Measurements from ENCODE around the gene PRDM12.

Gene PRDM12

GRCh38 chr9:130630506-130631330, 33.7 kb upstream of the PRDM12 start:
- H3K4me2 ChIP-seq = no peak overlapping the region
- no peaks in the 10 kb centered on the region for H3K9me3 ChIP-seq
- peaks cover 99% of the 10 kb centered on the region for H3K36me3 ChIP-seq
- TF ChIP-seq Cebpa-rat (IDR thresholded peaks at IDR 0.05) = no peak
- peaks cover 36% of the 10 kb centered on the region for H4K20me1 ChIP-seq
- H3K9ac ChIP-seq = no peak overlapping the region
- H3K4me3 ChIP-seq = no peak overlapping the region
- H3K27ac ChIP-seq = no peak overlapping the region
- no peaks in the 10 kb centered on the region for H3K4me1 ChIP-seq
- H3K27me3 ChIP-seq = no peaks in the 10 kb centered on the region

DNA sequence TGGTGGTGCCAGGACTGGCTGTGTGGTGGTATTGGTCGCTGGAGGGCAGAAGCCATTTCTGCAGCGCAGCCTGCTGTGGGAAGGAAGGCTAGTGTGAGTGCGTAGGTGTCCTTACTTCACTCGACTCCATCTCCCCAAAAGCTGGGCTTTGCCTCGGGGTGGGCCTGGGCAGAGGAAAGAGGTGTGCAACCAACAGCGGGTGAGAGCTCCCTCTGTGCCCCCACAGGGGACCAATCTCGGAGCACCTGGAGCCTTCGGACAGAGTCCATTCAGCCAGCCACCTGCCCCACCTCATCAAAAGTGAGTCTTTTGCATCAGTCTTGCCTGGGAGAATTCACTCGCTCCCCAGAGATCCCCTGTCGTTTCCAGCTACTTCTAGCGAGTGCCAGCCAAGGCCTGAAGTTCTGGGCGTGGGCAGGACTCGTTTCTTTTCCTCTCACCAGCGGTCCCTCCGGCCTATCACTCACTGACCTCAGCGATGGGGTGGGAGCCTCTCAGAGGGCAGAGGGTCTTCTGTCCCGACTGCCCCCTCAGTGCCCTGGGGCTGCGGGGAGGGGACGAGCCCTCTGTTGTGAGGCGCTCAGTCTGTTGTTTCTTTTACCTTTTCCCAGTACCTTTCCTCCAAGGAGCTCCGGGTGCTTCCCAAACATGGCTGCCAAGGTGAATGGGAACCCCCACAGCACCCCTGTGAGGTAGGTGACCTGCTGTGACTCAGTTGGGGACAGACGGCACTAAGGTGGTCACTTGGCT, 32.9 kb upstream of the PRDM12 start:
- Histone ChIP-seq H3K4me3 (no peak overlapping the region), H3K27ac (no peak overlapping the region), H3K9ac (no peak overlapping the region), H3K36me3 (peaks cover 99% of the 10 kb centered on the region), H3K4me2 (no peak overlapping the region), H3K27me3 (no peaks in the 10 kb centered on the region), H3K9me3 (no peaks in the 10 kb centered on the region), H3K4me1 (no peaks in the 10 kb centered on the region), H4K20me1 (peaks cover 33% of the 10 kb centered on the region)
- TF ChIP-seq Cebpa-rat (IDR thresholded peaks at IDR 0.05) = no peak

GRCh38 chr9:130632081-130632710, 32.2 kb upstream of the PRDM12 start:
- Histone ChIP-seq H3K4me1 (no peaks in the 10 kb centered on the region), H4K20me1 (peaks cover 34% of the 10 kb centered on the region), H3K9me3 (no peaks in the 10 kb centered on the region), H3K4me2 (no peak overlapping the region), H3K9ac (no peak overlapping the region), H3K27ac (no peak overlapping the region; the same call in 1 of the 2 replicates), H3K27me3 (no peaks in the 10 kb centered on the region), H3K36me3 (peaks cover 96% of the 10 kb centered on the region), H3K4me3 (no peak overlapping the region)
- no peak for TF ChIP-seq Cebpa-rat (IDR thresholded peaks at IDR 0.05)

DNA sequence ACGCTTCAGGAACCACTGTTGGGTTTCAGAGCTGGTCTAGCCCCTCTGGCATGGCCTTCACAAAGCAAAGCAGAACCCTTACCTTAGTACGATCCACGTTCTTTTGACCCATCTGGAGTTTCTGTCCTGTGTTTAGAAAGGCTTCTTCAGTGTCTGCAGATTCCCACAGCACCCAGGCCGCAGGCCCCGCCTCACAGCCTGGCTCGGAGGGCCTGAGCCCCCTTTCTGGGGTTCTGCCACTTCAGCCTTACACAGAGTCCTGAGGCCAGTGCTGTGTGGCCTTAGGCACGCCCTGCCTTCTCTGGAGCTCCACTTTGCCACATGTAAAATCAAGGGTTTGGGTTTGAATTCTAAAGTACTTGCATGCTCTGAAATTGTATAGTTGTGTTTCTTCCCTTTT, 31.6 kb upstream of the PRDM12 start:
- H4K20me1 ChIP-seq = peaks cover 34% of the 10 kb centered on the region
- no peak overlapping the region for H3K27ac ChIP-seq
- H3K9ac ChIP-seq = no peak overlapping the region
- H3K27me3 ChIP-seq = no peaks in the 10 kb centered on the region
- no peak overlapping the region for H3K4me3 ChIP-seq
- H3K9me3 ChIP-seq = no peaks in the 10 kb centered on the region
- TF ChIP-seq Cebpa-rat (IDR thresholded peaks at IDR 0.05) = no peak
- H3K4me2 ChIP-seq = no peak overlapping the region
- no peaks in the 10 kb centered on the region for H3K4me1 ChIP-seq
- peaks cover 90% of the 10 kb centered on the region for H3K36me3 ChIP-seq

DNA sequence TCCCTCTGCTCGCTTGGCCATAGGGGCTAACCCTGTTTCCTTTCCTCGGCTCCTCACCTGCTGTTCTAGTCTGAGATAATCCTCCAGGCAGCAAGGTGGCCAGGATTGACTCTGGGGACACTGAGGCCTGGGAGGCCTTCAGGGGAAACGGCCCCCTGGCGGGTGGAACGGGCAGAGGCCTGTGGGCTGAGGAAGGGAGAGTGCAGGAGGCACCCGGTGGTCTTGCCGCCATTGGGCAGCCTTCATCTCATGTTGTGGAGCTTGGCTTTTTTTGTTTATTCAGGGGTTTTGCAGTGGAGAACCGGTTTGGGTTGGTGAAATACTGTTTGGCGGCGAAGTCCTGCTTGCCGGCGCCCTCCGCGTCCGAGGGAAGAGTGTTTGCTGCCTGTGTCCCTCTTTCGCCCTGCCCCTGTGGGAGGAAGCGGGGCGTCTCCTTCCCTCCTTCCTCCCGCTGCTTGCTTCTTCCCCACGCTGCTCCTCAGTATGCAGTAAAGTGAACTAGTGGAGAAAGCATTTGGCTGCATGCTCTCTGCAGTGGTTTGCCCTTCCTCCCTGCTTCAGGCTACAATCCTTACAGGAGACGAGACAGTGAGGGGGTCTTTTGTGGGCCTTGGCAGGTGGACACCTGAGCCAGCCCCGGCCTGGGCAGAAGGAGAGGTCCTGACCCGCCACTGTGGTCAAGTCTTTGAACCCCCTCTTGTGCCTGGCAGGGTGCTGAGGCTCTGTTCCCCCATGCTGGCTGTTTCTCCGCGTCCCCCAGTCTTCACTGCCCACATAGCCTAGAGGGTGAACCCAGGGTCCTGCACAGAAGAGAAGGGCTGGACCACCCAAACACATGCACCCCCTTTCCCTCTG, 30.8 kb upstream of the PRDM12 start:
- no peaks in the 10 kb centered on the region for H3K9me3 ChIP-seq
- peaks cover 89% of the 10 kb centered on the region for H3K36me3 ChIP-seq
- no peaks in the 10 kb centered on the region for H3K27me3 ChIP-seq
- TF ChIP-seq Cebpa-rat (IDR thresholded peaks at IDR 0.05) = no peak
- H3K4me2 ChIP-seq = no peak overlapping the region
- no peak overlapping the region for H3K4me3 ChIP-seq
- H3K27ac ChIP-seq = no peak overlapping the region
- H3K4me1 ChIP-seq = no peaks in the 10 kb centered on the region
- H3K9ac ChIP-seq = no peak overlapping the region
- peaks cover 34% of the 10 kb centered on the region for H4K20me1 ChIP-seq

DNA sequence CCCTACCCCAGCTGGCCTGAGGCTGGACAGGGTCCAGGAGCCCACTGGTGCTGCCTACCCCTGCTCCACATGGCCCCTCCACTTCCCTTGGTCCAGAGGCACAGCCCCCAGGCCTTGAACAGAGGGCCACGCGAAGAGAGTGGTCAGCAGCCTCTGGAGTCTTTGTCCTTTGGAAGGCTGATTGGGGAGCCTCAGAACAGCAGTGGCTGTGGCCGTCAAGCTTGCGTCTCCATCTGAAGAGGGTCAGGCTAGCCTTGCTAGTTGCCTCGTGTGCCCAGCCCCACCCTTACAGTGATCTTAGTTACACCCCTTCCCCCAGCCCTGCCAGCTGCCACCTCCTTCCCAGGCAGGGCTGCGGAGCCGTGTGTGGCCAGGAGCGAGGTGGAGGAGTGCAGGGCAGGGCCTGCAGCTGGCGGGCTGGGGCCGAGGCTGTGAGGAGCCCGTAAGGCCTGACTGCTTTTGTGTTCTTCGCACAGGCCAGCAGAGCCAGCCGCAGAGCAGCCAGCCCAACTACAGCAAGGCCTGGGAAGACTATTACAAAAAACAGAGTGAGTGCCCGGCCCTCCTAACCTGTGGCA, 30.1 kb upstream of the PRDM12 start:
- Histone ChIP-seq H3K4me2 (no peak overlapping the region), H4K20me1 (peaks cover 34% of the 10 kb centered on the region), H3K9ac (no peak overlapping the region), H3K9me3 (no peaks in the 10 kb centered on the region), H3K27me3 (no peaks in the 10 kb centered on the region), H3K27ac (no peak overlapping the region), H3K4me1 (no peaks in the 10 kb centered on the region), H3K4me3 (no peak overlapping the region), H3K36me3 (peaks cover 89% of the 10 kb centered on the region)
- no peak for TF ChIP-seq Cebpa-rat (IDR thresholded peaks at IDR 0.05)

- Histone ChIP-seq H3K9me3 (no peaks in the 10 kb centered on the region), H3K36me3 (peaks cover 84% of the 10 kb centered on the region), H3K27me3 (no peaks in the 10 kb centered on the region), H3K9ac (no peak overlapping the region), H3K27ac (no peak overlapping the region), H3K4me2 (no peak overlapping the region), H4K20me1 (peaks cover 34% of the 10 kb centered on the region), H3K4me3 (no peak overlapping the region), H3K4me1 (no peaks in the 10 kb centered on the region)
- no peak for TF ChIP-seq Cebpa-rat (IDR thresholded peaks at IDR 0.05)
These were observed 29.6 kb upstream of the PRDM12 start for GRCh38 chr9:130634801-130635200.

GRCh38 chr9:130635306-130635705, 29.1 kb upstream of the PRDM12 start:
- Histone ChIP-seq H3K4me1 (no peaks in the 10 kb centered on the region), H3K4me2 (no peak overlapping the region), H3K27ac (no peak overlapping the region), H4K20me1 (peaks cover 34% of the 10 kb centered on the region), H3K4me3 (no peak overlapping the region), H3K9ac (no peak overlapping the region), H3K36me3 (peaks cover 79% of the 10 kb centered on the region), H3K9me3 (no peaks in the 10 kb centered on the region), H3K27me3 (no peaks in the 10 kb centered on the region)
- TF ChIP-seq Cebpa-rat (IDR thresholded peaks at IDR 0.05) = no peak
